GM18498 (cell line): ENCODE data around the gene MACROD1.
"Not testable (repeated sequence)": the region's sequence is repeated elsewhere in the genome, so short reads cannot be mapped to it uniquely, and the experiment has no call there.

Experiments used
- ATAC-seq: cut with Tn5 transposase; IDR thresholded peaks from one replicate; pipeline ENCODE4 v1.9.1; 2021; ENCODE audit warnings: mild to moderate bottlenecking, moderate library complexity; ENCODE audit not compliant: unreplicated experiment

Gene MACROD1

GRCh38 chr11:63974259-63975143 lies 191.4 kb downstream of the MACROD1 start, which contains the start of gene COX8A:
Gene COX8A, plus strand, starts transcription at chr11:63974620. Its CDS starts 61 bp downstream, at chr11:63974681.
- ATAC-seq = peak; percentile 93

- ATAC-seq = not testable (repeated sequence)
These were observed 192.0 kb downstream of the MACROD1 start for GRCh38 chr11:63973912-63974258.

DNA sequence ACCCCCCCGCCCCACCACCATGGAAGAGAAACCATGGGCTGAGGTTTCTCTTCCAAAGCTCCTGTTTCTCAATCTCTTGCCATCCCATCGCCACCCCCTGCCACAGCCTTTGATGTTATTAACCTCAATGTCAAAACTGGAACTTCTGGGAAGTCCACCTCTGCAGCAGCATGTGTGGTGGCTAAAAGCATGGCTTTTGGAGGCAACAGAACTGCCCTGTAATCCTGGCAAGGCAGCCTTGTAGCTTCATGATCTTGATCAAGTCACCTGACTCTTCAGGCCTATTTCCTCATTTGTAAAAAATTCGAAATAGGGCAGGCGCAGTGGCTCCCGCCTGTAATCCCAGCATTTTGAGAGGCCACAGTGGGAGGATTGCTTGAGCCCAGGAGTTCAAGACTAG lies 195.0 kb downstream of the MACROD1 start:
- ATAC-seq = no peak

DNA sequence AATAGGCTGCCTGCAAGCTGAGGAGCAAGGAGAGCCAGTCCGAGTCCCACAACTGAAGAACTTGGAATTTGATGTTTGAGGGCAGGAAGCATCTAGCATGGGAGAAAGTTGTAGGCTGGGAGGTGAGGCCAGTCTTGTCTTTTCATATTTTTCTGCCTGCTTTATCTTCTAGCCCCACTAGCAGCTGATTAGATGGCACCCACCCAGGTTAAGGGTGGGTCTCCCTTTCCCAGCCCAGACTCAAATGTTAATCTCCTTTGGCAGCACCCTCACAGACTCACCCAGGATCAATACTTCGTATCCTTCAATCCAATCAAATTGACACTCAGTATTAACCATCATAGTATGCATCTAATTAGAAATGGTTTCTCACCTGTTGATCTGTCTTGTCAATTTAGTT lies 196.5 kb downstream of the MACROD1 start:
- no peak for ATAC-seq

GRCh38 chr11:63966444-63966843 lies 199.5 kb downstream of the MACROD1 start:
- no peak for ATAC-seq

DNA sequence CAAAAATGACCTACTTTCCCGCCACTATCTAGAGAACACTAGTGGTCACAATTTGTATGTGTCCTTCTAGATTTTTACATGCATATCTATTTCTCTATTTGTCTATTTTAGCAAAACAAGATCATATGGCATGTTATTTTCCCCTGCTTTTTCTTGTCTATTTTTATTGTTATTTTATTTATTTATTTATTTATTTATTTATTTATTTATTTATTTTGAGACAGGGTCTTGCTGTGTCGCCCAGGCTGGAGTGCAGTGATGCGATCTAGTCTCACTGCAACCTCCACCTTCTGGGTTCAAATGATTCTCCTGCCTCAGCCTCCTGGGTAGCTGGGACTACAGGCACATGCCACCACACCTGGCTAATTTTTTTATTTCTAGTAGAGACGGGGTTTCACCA lies 202.0 kb downstream of the MACROD1 start:
- ATAC-seq = not testable (repeated sequence)

DNA sequence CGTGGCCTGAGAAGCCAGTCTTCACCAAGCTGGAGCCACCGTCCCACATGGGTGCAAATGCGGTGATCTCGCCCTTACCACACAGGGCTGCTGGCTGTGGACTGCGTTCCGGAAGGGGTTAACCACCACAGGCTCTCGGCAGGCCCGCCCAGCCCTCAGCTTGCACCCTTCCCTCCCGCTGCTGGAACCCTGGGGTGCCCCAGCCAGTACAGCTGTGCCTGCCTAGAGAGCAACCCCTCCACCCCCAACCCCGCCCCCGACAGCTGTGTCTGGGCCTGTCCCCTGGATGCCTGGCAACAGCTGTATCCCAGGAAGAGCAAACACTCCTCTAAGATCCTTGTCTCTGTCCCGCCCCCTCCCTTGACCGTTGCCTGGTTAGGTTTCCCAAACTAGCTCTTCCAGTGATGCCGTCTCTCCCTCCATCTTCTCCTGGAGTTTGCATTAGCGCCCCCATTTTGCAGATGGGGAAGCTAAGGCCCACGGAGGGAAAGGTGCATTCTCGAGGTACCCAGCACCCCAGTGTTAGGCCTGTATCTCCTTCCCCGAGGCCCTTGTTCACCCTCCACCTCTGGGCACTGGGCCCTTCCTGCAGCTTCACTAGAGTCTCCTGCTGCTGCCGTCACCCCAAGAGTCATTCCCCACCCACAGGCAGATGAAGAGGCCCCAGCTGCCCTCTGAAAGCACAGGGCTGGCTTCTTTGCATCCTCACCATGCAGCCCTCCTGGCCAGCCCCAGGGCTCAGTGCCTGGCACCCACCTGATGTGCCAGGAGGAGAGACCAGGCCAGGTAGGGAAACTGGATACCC lies 204.1 kb downstream of the MACROD1 start:
- ATAC-seq = no peak

DNA sequence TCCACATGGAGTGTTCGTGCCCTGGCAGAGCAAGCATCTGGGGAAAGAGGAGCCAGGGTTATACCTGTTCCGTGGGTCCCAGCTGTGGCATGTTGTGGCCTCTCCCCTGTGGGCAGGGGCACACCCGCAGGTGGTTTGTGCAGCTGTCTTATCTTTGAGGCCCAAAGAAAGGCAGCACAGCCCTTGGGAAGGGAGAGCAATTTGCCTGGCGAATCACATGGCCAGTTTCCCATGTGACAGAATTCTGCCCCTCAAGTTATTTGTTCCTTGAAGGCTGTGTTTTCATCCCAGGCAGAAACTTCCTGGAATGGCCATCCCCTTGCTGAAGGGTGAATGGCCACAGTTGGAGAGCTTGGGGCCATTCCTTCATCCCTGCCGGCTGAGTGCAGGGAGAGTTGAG lies 207.9 kb downstream of the MACROD1 start:
- ATAC-seq = no peak

- ATAC-seq = no peak
These were observed 213.3 kb downstream of the MACROD1 start for GRCh38 chr11:63952570-63952969.

DNA sequence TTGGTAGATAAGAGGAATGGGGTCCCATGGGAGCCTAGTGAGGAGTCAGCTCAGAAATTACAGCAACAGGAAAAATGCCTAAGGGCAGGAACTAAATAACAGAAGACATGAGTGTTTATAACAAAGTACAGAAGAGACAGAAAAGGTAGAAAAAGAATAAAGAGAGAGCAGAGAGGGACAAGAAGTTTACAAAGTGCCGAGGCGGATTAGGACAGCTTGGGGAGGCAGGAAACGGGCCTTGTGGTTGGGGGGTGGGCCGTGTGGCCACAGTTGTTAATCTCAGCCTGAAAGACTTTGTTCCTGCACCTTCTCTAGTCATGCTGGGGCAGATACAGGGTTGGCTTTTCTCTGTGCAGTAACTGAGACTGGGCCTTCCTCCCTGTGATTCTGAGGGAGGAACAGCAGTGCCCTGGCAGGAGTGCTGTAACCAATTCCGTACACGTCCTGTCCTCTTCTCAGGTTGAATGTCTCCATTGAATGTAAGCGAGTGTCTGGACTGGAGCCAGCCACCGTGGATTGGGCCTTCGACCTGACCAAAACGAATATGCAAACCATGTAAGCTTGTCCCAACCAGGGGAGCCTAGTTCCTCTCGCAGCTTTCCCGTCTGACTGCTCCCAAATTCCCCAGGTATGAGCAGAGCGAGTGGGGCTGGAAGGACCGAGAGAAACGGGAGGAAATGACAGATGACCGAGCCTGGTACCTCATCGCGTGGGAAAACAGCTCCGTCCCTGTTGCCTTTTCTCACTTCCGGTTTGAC lies 214.0 kb downstream of the MACROD1 start:
- ATAC-seq = no peak
